ENCODE measurements around the gene TEAD1. TPM values are rescaled to one million over a fixed set of nuclear protein-coding genes. Genes with fewer than 3 reads are reported as not detected.

Gene TEAD1
- total and polyA plus RNA-seq, 9 of the 15 experiments (the other 6 are each of a cell fraction or from before 2014, with no cell fraction given): 1.7 to 17.7 (median 10.8) TPM

DNA sequence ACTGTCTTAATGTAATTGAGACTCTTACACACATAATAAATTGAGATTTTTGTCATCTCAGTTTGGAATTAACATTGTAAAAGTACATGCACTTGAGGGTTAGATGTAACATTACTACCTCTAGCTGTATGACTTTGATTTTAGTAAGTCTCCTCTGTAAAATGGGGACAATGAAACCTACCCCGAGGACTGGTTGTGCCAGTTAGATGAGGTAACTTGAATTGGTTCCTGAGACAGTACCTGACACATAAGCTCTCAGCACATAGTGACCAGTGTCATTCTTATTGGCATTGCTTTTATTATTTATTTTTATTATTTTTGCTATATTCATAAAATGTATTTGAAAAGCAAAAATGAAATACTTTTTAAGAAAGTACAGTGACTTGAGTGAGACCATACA is 114.8 kb downstream of the TEAD1 start (continued):
- TF ChIP-seq, protein P1, sequence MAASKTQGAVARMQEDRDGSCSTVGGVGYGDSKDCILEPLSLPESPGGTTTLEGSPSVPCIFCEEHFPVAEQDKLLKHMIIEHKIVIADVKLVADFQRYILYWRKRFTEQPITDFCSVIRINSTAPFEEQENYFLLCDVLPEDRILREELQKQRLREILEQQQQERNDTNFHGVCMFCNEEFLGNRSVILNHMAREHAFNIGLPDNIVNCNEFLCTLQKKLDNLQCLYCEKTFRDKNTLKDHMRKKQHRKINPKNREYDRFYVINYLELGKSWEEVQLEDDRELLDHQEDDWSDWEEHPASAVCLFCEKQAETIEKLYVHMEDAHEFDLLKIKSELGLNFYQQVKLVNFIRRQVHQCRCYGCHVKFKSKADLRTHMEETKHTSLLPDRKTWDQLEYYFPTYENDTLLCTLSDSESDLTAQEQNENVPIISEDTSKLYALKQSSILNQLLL (CRISPR knock-in tag; IDR thresholded peaks at IDR 0.05; ENCODE audit: borderline replicate concordance): no peak
- TF ChIP-seq BRCA1 (IDR thresholded peaks at IDR 0.05) (no peak), BRCA1 (CRISPR knock-in tag; IDR thresholded peaks at IDR 0.05) (no peak), ZNF583 (CRISPR knock-in tag; IDR thresholded peaks at IDR 0.05) (no peak), RFX7 (CRISPR knock-in tag; IDR thresholded peaks at IDR 0.05) (no peak), ZNF507 (tag; conservative IDR thresholded peaks at IDR 0.05) (no peak), SP1 (CRISPR knock-in tag; IDR thresholded peaks at IDR 0.05) (no peak), ZNF212 (CRISPR knock-in tag; IDR thresholded peaks at IDR 0.05) (no peak)
- TF ChIP-seq, protein P2, sequence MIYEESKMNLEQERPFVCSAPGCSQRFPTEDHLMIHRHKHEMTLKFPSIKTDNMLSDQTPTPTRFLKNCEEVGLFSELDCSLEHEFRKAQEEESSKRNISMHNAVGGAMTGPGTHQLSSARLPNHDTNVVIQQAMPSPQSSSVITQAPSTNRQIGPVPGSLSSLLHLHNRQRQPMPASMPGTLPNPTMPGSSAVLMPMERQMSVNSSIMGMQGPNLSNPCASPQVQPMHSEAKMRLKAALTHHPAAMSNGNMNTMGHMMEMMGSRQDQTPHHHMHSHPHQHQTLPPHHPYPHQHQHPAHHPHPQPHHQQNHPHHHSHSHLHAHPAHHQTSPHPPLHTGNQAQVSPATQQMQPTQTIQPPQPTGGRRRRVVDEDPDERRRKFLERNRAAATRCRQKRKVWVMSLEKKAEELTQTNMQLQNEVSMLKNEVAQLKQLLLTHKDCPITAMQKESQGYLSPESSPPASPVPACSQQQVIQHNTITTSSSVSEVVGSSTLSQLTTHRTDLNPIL (CRISPR knock-in tag; IDR thresholded peaks at IDR 0.05): no peak

DNA sequence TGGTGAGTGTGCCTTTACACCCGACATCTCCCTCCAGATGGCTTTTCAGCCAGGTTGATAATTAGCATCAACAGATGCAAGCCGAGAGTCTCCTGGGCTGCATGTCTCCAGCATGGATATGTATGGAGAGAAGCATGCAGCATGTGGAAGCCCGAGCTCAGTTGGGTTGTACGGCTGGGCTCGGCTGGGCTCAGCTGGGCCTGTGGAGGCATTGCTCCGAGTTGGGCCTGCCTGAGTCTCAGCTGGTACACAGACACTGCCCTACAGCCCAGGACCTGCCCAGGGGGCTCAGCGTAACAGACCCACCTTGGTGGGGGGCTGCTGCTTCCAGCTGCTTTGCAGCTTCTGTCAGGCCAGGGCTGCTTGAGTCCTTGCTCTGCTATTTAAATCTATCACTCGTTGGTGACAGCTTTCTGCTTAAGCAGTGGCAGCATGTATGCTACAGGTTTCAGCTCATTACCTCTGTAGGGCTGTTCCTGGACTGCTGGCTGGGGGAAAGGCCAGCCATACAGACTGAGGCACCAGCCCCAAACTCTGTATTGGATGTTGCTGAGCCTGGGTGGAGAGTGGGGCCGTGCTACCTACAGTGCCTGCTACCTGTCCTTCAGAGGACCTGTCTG is 115.5 kb downstream of the TEAD1 start:
- Histone ChIP-seq H3K9me3 (replicated peaks; ENCODE audit: control insufficient read depth, insufficient read depth, low read depth, low read length) (no peaks in the 10 kb centered on the region), H3K4me1 (replicated peaks in 1 of 2; ENCODE audit: control insufficient read depth in 2 of 2, insufficient read depth in 2 of 2, low read length in 2 of 2) (peaks cover 11 to 14% of the 10 kb centered on the region in 2 experiments; a peak in 4 of 5 replicates), H3K4me2 (ENCODE audit: insufficient read depth, low read length) (no peak overlapping the region), H3K9ac (ENCODE audit: insufficient read depth in 1 of 2, low read depth in 2 of 2, low read length in 2 of 2) (no peak overlapping the region), H3K27ac (ENCODE audit: extremely low read depth, low read depth, low read length) (no peak overlapping the region), H3K36me3 (ENCODE audit: control insufficient read depth, insufficient read depth, low read length) (no peaks in the 10 kb centered on the region), H3K4me3 (no peak overlapping the region), H3K27me3 (ENCODE audit: control insufficient read depth in 2 of 2, insufficient read depth in 2 of 2, low read length in 2 of 2) (no peaks in the 10 kb centered on the region), H3K9me1 (ENCODE audit: control insufficient read depth, insufficient read depth, low read length) (no peaks in the 10 kb centered on the region), H3K79me2 (ENCODE audit: control insufficient read depth, insufficient read depth, low read length) (no peaks in the 10 kb centered on the region), H2AFZ (ENCODE audit: low read depth, low read length) (no peak overlapping the region), H4K20me1 (replicated peaks; ENCODE audit: control insufficient read depth, insufficient read depth, low read length) (no peaks in the 10 kb centered on the region)
- in situ Hi-C loops (cut with MboI): no loop called here
- BruUV-seq (replicated peaks): no TSS peak
- 77% methylated on average over 9 of the region's 9 CpGs for WGBS (ENCODE audit: insufficient coverage, low coverage, missing lambda C conversion rate)
- ATAC-seq (peak; percentile 21; the same call in 1 of the 3 replicates), FAIRE-seq (no peak), DNase-seq (ENCODE audit: extremely low read depth in 1 of 4, low spot score in 3 of 4) (no peak)
- no peak for TF ChIP-seq U2AF2 (optimal IDR thresholded peaks at IDR 0.05; ENCODE audit: low read depth, low read length)
- TF ChIP-seq, protein P3, sequence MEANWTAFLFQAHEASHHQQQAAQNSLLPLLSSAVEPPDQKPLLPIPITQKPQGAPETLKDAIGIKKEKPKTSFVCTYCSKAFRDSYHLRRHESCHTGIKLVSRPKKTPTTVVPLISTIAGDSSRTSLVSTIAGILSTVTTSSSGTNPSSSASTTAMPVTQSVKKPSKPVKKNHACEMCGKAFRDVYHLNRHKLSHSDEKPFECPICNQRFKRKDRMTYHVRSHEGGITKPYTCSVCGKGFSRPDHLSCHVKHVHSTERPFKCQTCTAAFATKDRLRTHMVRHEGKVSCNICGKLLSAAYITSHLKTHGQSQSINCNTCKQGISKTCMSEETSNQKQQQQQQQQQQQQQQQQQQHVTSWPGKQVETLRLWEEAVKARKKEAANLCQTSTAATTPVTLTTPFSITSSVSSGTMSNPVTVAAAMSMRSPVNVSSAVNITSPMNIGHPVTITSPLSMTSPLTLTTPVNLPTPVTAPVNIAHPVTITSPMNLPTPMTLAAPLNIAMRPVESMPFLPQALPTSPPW (CRISPR knock-in tag; IDR thresholded peaks at IDR 0.05): no peak
- TF ChIP-seq STAT5A (IDR thresholded peaks at IDR 0.05; ENCODE audit: borderline replicate concordance, low read length): no peak
- TF ChIP-seq ZNF696 (CRISPR knock-in tag; conservative IDR thresholded peaks at IDR 0.05): no peak
- TF ChIP-seq E2F3 (CRISPR knock-in tag; IDR thresholded peaks at IDR 0.05): no peak
- no peak for TF ChIP-seq CCAR2 (IDR thresholded peaks at IDR 0.05; ENCODE audit: low read depth, low read length)
- intact Hi-C loops (cut with micrococcal nuclease): no loop called here
- ChIA-PET POLR2A (interaction anchor here (0.6 to 1.7 kb wide), 4 partner anchors 11 to 128 kb away, joined by 3 to 8 read pairs (median 4); no protein-coding TSS in a partner anchor), CTCF (ENCODE audit: low intra/inter-chr PET ratio) (no interaction called here)
